Activated CD4-positive, alpha-beta T cell treated with anti-CD3 and anti-CD28 coated beads, Interleukin-10, Interleukin-2, amounts not matched to agents 100 ng/mL and 50 ng/mL, durations not matched to agents 16 hours and 8 hours (primary cell): Measurements from ENCODE around the gene CCDC3.

ENCODE experiments used
- DNase-seq: peaks from one replicate; pipeline ENCODE4 v3.0.0-alpha.2; 2020

CCDC3 gene

GRCh38 chr10:12919574-12919973, 81.9 kb downstream of the CCDC3 start:
- DNase-seq, result no peak

DNA sequence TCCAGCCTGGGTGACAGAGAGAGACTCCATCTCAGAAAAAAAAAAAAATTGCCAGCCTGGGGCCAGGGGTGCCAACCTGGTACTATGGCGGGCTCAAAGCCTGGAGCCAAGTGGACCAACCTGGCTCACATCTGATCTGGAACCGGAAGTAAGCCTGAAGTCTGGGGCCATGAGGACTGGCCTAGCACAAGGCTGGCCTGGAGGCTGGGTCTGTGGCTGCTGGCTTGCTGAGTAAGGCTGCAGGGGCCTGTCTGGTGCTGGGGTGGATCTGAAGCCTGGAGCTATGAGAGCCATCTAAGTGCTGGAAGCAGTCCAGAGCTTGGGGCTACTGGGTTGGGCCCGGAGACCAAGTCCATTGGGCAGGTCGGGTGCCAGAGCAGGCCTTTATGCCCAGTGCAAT, 84.9 kb downstream of the CCDC3 start:
- DNase-seq, result no peak

GRCh38 chr10:12915637-12916168, 85.8 kb downstream of the CCDC3 start:
- no peak for DNase-seq

DNA sequence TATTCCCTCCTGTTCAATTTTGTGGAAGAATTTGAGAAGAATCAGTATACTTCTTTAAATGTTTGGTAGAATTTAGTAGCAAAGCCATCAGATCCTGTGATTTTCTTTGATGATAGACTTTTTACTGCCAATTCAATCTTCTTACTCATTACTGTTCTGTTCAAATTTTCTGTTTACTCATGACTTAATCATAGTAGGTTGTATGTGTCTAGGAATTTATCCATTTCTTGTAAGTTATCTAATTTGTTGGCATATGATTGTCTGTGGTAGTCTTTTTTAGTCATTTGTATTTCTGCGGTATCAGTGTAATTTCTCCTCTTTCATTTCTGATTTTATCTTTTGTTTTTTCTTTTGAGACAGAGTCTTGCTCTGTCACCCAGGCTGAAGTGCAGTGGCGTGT, 87.4 kb downstream of the CCDC3 start:
- DNase-seq, result peak; percentile 36

GRCh38 chr10:12911795-12912194, 89.7 kb downstream of the CCDC3 start:
- no peak for DNase-seq

- DNase-seq, result no peak
These were observed 90.7 kb downstream of the CCDC3 start for GRCh38 chr10:12910835-12911234.

DNA sequence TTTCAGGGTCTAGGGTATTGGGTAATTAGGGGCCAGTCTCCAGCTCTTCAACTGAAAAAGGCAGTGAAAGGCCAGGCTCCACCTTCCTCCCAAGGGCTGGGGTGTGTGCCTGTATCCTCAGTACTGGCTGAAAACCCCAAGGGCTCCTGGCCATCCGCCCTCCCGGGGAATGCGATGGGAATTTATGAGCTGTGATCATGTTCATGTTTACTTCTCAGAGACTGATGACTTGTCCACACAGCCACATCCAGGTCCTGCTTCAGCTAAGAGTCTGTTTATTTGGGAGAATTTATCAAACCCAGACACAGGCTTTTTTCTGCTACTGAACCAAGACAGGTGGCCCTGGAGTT, 91.7 kb downstream of the CCDC3 start:
- DNase-seq, result no peak

DNA sequence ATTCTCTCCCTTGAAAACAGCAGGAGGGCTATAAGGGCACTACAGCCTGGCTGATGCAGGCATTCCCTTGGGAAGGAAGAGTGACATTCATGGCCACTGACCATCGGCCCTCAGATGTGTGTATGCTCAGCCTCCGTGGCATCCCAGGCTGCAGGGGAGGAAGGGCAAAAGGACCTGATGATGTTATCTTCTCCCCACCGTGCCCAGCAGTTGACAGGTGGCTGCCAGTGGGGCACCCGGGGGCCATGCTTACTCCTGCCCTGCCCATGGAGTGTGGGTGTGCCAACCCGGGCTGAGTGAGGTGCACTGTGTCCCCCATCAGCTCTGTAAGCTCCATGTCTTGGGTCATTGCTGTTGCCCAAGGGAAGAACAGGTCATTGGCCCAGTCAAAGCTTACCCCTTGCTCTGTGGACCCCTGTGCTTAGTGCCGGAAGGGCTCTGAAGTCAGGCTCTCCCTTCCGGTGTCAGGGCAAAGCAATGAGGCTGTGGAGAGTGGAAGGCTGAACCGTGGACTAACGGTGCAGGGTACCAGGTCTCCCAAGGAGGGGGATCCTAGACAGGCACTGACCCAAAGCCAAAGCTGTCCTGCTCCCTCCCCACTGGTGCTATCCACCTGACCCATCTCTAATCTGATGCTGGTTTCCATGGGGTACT, 92.2 kb downstream of the CCDC3 start:
- no peak for DNase-seq

- no peak for DNase-seq
These were observed 92.7 kb downstream of the CCDC3 start for GRCh38 chr10:12908773-12909172.

DNA sequence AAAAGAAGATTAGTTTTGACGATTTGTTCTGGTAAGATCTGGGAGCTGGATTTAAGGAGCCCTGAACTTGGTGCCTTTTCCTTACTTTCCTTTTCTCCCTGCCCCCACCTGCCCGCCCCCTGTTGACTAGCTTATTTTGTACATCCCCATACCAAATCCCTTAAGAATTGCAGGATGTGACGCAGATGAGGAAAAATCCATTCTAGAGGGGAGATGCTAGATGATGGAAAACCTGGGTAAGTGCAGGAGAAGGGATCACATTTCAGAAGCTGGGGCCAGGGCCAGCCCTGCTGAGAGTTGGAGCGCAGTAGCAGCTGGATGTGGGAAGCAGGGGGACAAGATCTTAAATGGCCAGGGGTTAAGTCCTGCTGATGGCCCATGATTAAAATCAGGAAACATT, 93.9 kb downstream of the CCDC3 start:
- DNase-seq, result no peak

GRCh38 chr10:12906051-12906541, 95.4 kb downstream of the CCDC3 start:
- DNase-seq, result no peak

DNA sequence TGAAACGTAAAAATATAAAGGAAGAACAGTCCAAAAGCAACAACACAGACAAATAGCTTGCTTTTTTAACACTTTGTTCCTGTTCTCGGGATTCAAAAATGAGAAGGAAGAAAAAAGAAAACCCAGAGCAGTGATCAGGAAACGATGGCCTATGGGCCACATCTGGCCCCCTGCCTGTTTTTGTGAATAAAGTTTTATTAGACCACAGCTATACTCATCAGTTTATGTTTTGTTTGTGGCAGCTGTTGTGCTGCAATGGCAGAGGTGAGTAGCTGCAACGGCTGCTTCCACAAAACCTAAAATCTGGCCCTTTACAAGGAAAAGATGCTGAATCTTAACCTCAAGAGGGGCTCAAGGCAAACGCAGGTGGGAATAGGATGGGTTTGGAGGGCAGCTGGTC, 96.4 kb downstream of the CCDC3 start:
- no peak for DNase-seq

DNA sequence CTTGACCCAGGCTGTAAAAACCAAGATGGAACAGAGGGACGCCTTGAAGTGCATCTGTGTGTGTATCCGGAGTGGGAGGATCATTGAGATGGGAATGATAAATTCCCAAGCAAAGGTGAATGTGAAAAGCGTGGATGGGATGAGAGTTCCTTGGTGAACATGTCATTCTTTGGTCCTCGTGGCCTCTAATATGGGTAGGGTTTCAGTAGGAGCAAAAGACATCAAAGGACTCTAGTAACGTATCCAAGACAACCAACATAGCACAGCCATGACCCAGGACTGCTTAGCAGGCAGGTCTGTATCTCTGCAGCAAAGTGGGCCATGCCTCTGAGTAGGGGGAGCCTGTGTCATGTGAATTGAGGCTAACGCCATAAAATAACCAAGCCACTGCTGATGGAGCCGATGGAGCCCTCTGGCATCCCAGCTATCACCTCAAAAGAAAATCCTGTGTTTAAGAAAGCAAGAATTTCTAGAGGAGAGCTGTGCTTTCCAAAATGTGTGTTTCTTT, 98.6 kb downstream of the CCDC3 start:
- DNase-seq, result no peak

- DNase-seq, result peak; percentile 55
These were observed 99.4 kb downstream of the CCDC3 start for GRCh38 chr10:12902135-12902572.

DNA sequence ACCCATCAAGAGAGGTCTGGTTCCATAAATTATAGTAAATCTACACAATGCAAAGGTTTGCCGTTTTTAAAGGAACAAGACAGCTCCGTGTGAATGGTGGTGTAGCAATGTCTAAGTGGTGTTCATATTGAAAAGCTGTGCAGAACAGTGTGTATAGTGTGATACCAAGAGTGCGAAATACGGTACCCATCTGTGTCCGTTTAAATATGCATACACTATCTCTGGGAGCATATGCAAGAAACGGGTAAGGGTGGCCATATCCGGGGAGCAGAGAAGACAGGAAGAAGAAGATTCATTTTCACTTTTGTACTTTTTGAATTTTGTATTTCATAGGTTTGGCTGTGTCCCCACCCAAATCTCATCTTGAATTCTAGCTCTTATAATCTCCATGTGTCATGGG, 102.0 kb downstream of the CCDC3 start:
- no peak for DNase-seq

GRCh38 chr10:12898271-12898670, 103.2 kb downstream of the CCDC3 start:
- no peak for DNase-seq

- DNase-seq, result no peak
These were observed 104.2 kb downstream of the CCDC3 start for GRCh38 chr10:12897278-12897677.

DNA sequence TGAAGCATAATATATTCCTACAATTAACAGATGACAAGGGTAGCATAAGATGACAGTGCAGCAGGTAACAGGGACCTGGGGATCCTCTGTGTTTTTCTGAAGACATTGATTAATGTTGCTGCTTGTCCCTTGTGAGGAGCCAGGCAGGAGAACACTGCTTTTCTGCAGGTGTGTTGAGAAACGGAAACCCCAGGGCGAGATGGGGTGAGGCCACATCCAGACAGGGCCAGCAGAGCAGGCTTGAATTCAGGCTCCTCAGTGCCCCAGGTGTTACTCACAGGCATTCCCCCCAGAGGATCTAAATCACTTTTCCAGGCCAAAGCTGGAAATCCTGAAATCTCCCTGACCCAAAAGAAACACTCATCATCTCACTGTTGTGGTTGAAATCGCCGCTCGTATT, 105.3 kb downstream of the CCDC3 start:
- DNase-seq, result no peak

- DNase-seq, result no peak
These were observed 108.6 kb downstream of the CCDC3 start for GRCh38 chr10:12892924-12893323.

DNA sequence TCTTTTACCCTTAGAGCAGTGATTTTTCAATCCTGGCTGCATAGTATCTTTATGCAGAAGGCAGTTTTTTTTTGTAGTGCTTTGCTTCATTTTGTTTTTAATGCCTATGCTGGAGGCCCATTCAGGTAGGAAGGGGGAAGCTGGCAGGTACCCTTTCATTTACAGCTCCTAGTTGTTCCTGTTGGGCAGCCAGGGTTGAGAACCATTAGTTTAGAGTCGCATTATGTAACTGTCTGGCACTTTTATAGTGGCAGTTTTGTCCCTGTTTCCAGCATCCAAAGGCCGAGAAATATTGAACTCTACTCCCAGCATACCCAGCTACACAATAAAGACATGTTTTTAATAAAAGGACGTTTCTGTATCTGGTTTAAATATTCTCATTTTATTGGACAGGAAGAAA, 110.6 kb downstream of the CCDC3 start:
- DNase-seq, result no peak

DNA sequence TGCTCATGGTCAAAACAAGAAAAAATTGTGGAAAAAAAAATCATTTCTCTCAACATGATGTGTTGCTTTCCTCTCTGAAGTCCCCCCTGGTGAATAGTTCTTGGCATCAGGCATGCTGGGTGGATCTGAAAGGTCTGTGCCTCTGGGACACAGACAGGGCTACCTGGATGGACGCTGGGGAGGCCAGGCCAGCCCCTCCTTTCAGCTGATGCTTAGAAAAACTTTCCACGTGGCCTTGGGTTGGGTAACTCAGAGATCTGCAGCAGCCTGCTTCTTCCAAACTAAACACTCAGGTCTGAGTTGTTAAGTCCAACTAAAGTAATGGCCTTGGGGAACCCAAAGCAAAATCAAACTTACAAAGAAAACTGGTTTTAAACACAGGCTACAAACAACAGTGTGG, 113.0 kb downstream of the CCDC3 start:
- no peak for DNase-seq

- no peak for DNase-seq
These were observed 113.7 kb downstream of the CCDC3 start for GRCh38 chr10:12887780-12888179.

DNA sequence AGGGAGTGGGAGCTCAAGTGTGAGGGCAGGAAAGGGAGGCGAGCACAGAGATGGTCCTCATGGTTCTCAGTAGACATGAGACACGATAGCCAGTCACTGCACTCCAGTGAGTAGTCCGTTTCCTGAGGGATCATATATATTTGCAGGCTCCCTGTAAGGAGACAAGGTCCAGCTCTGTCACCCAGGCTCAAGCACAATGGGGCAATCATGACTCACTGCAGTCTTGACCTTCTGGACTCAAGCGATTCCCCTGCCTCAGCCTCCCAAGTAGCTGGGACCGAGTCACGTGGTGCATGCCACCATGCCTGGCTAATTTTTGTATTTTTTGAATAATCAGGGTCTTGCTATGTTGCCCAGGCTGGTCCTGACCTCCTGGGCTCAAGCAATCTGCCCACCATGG, 116.7 kb downstream of the CCDC3 start:
- no peak for DNase-seq

- DNase-seq, result no peak
These were observed 121.1 kb downstream of the CCDC3 start for GRCh38 chr10:12880423-12880822.

- no peak for DNase-seq
These were observed 124.4 kb downstream of the CCDC3 start for GRCh38 chr10:12877150-12877549.
